HEK293 (cell line): Measurements from ENCODE around the gene KCNK4.

Experiments used
- CTCF ChIA-PET: fragments of 350-600 bp; formaldehyde crosslinking; extraction: SDS; loops from one replicate; lab custom pipeline; 2021; ENCODE audit warnings: antibody characterized with exemption; lab: Yijun Ruan, JAX
- POLR2A ChIA-PET: fragments of 300-600 bp; formaldehyde crosslinking; extraction: SDS; loops from one replicate; lab custom pipeline; 2020; ENCODE audit warnings: antibody characterized with exemption, inconsistent platforms; lab: Yijun Ruan, JAX
- H3K27ac ChIP-seq: fragments of 200-500 bp; sonication (Bioruptor generic); 2 replicates; pipeline ENCODE4 v1.5.1; 2014; ENCODE audit warnings: low read depth, low read length, control low read depth, inconsistent platforms; ENCODE audit errors: extremely low read depth
- H3K36me3 ChIP-seq, 2 experiments: fragments of 200-500 bp in 1 of 2; sonication (Bioruptor generic) in 1 of 2; 1 replicate in 1 of 2; 2 replicates in 1 of 2; pipeline ENCODE4 v1.5.1; 2014 to 2017; ENCODE audit warnings: inconsistent platforms in 2 of 2, low read length in 2 of 2; ENCODE audit not compliant: control insufficient read depth in 2 of 2, insufficient read depth in 1 of 2
- H3K4me1 ChIP-seq: fragments of 200-500 bp; sonication (Bioruptor generic); 2 replicates; pipeline ENCODE4 v1.5.1; 2014; ENCODE audit warnings: mild to moderate bottlenecking, low read length, inconsistent platforms; ENCODE audit not compliant: control insufficient read depth, insufficient read depth
- H3K4me3 ChIP-seq: 2 replicates; pipeline ENCODE4 v1.5.1; 2011; ENCODE audit warnings: low read depth, mild to moderate bottlenecking, control low read depth, low read length, moderate library complexity
- H3K9me3 ChIP-seq: fragments of 200-500 bp; sonication (Bioruptor generic); 2 replicates; pipeline ENCODE4 v1.5.1; 2014; ENCODE audit warnings: low read depth, low read length, inconsistent platforms; ENCODE audit not compliant: control insufficient read depth, insufficient read depth
- CTCF ChIP-seq: fragments of 450-650 bp; formaldehyde crosslinking; IDR thresholded peaks from 2 replicates; pipeline ENCODE4 v1.5.1; 2016; ENCODE audit warnings: missing biosample characterization, missing genetic modification characterization
- PATZ1 ChIP-seq: fragments of 450-650 bp; formaldehyde crosslinking; IDR thresholded peaks from 2 replicates; pipeline ENCODE4 v1.5.1; 2016; ENCODE audit warnings: missing biosample characterization, missing genetic modification characterization
- RBAK ChIP-seq: fragments of 450-650 bp; formaldehyde crosslinking; IDR thresholded peaks from 2 replicates; pipeline ENCODE4 v1.5.1; 2016; ENCODE audit warnings: missing biosample characterization, missing genetic modification characterization
- WT1 ChIP-seq: fragments of 450-650 bp; formaldehyde crosslinking; IDR thresholded peaks from 2 replicates; pipeline ENCODE4 v1.5.1; 2016; ENCODE audit warnings: missing biosample characterization, missing genetic modification characterization
- ZFP69B ChIP-seq: fragments of 450-650 bp; formaldehyde crosslinking; IDR thresholded peaks from 2 replicates; pipeline ENCODE4 v1.5.1; 2016; ENCODE audit warnings: missing biosample characterization, missing genetic modification characterization
- ZNF169 ChIP-seq: fragments of 450-650 bp; formaldehyde crosslinking; IDR thresholded peaks from 2 replicates; pipeline ENCODE4 v1.5.1; 2016; ENCODE audit warnings: missing biosample characterization, missing genetic modification characterization
- ZNF2 ChIP-seq: fragments of 450-650 bp; formaldehyde crosslinking; IDR thresholded peaks from 2 replicates; pipeline ENCODE4 v1.5.1; 2016; ENCODE audit warnings: missing biosample characterization, missing genetic modification characterization
- ZNF26 ChIP-seq: fragments of 450-650 bp; formaldehyde crosslinking; IDR thresholded peaks from 2 replicates; pipeline ENCODE4 v1.5.1; 2016; ENCODE audit warnings: missing biosample characterization, missing genetic modification characterization
- ZNF37A ChIP-seq: fragments of 450-650 bp; IDR thresholded peaks from 2 replicates; pipeline ENCODE4 v1.5.1; 2018; ENCODE audit warnings: missing biosample characterization, missing genetic modification characterization
- ZNF398 ChIP-seq: fragments of 450-650 bp; formaldehyde crosslinking; IDR thresholded peaks from 2 replicates; pipeline ENCODE4 v1.5.1; 2017; ENCODE audit warnings: missing biosample characterization, missing genetic modification characterization
- ZNF530 ChIP-seq: fragments of 450-650 bp; formaldehyde crosslinking; IDR thresholded peaks from 2 replicates; pipeline ENCODE4 v1.5.1; 2016; ENCODE audit warnings: low read depth, missing biosample characterization, missing genetic modification characterization
- ZNF561 ChIP-seq: fragments of 450-650 bp; IDR thresholded peaks from 2 replicates; pipeline ENCODE4 v1.5.1; 2018; ENCODE audit warnings: missing biosample characterization, missing genetic modification characterization, borderline replicate concordance
- ZNF76 ChIP-seq: fragments of 450-650 bp; formaldehyde crosslinking; IDR thresholded peaks from 2 replicates; pipeline ENCODE4; 2016; ENCODE audit warnings: low read depth, missing biosample characterization, missing genetic modification characterization, borderline replicate concordance
- TF ChIP-seq, protein P1 (sequence below): fragments of 450-650 bp; formaldehyde crosslinking; IDR thresholded peaks from 2 replicates; pipeline ENCODE4 v1.5.1; 2017; ENCODE audit warnings: missing biosample characterization, missing genetic modification characterization

The KCNK4 gene

GRCh38 chr11:64318766-64319761, 28.0 kb downstream of the KCNK4 start:
- peak overlapping the region; percentile 90 for H3K4me3 ChIP-seq
- TF ChIP-seq ZNF76 (tag by site-specific recombination) (no peak), ZFP69B (no peak), CTCF (tag by site-specific recombination) (no peak), ZNF398 (no peak), ZNF530 (tag by site-specific recombination) (no peak), WT1 (tag by site-specific recombination) (no peak), ZNF169 (tag by site-specific recombination) (no peak), RBAK (no peak), ZNF37A (tag by site-specific recombination) (no peak), ZNF26 (tag by site-specific recombination) (no peak), ZNF561 (no peak), PATZ1 (tag by site-specific recombination) (no peak)
- TF ChIP-seq, protein P1, sequence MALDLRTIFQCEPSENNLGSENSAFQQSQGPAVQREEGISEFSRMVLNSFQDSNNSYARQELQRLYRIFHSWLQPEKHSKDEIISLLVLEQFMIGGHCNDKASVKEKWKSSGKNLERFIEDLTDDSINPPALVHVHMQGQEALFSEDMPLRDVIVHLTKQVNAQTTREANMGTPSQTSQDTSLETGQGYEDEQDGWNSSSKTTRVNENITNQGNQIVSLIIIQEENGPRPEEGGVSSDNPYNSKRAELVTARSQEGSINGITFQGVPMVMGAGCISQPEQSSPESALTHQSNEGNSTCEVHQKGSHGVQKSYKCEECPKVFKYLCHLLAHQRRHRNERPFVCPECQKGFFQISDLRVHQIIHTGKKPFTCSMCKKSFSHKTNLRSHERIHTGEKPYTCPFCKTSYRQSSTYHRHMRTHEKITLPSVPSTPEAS (tag by site-specific recombination): no peak
- TF ChIP-seq, all 188 proteins: peak for 0
- Histone ChIP-seq H3K9me3 (no peaks in the 10 kb centered on the region), H3K36me3 (peaks cover 0 to 62% of the 10 kb centered on the region in 2 experiments; a peak in 1 of 3 replicates), H3K27ac (peak overlapping the region; percentile 44), H3K4me1 (no peaks in the 10 kb centered on the region)
- CTCF ChIA-PET: interaction anchor here (0.7 to 5.0 kb wide), 6 partner anchors 13 to 39 kb away, joined by 3 to 85 read pairs (median 16); partner anchors contain the start of gene CCDC88B
- POLR2A ChIA-PET: interaction anchor here (1.9 to 4.0 kb wide), 3 partner anchors 13 to 133 kb away, joined by 19 to 43 read pairs (median 22); partner anchors contain the start of genes ESRRA and STIP1

- ChIA-PET CTCF (interaction anchor here (0.6 kb wide), 1 partner anchor 63 kb away, joined by 5 read pairs; no protein-coding TSS in a partner anchor), POLR2A (interaction anchor here (0.6 to 4.0 kb wide), 3 partner anchors 14 to 163 kb away, joined by 3 to 19 read pairs (median 5); no protein-coding TSS in a partner anchor)
- peaks cover 0 to 47% of the 10 kb centered on the region in 2 experiments; a peak in 1 of 3 replicates for H3K36me3 ChIP-seq
- H3K4me3 ChIP-seq: no peak overlapping the region
- no peaks in the 10 kb centered on the region for H3K4me1 ChIP-seq
- H3K27ac ChIP-seq: no peak overlapping the region
- H3K9me3 ChIP-seq: no peaks in the 10 kb centered on the region
- TF ChIP-seq ZNF2: no peak
Observed at GRCh38 chr11:64320556-64320955, 29.5 kb downstream of the KCNK4 start.
